Suprapubic skin (tissue), 4 donors: ENCODE data around the gene KCNB1. TPM values are rescaled to one million over a fixed set of nuclear protein-coding genes. Genes with fewer than 3 reads are reported as not detected.

Experiments used
- DNase-seq, 2 donors: peaks; one replicate each; pipeline ENCODE4 v3.0.0-alpha.2; 2019; ENCODE audit warnings: low spot score in 2 of 2
- H3K27ac ChIP-seq: fragments of 200-600 bp; sonication (generic); one replicate; pipeline ENCODE4 v1.5.1; 2019
- H3K27me3 ChIP-seq: fragments of 200-600 bp; sonication (generic); one replicate; pipeline ENCODE4 v1.5.1; 2019
- H3K36me3 ChIP-seq: fragments of 200-600 bp; sonication (generic); one replicate; pipeline ENCODE4 v1.5.1; 2019
- H3K4me1 ChIP-seq: fragments of 200-600 bp; sonication (generic); one replicate; pipeline ENCODE4 v1.5.1; 2019
- H3K4me3 ChIP-seq: fragments of 200-600 bp; sonication (generic); one replicate; pipeline ENCODE4 v1.5.1; 2019; ENCODE audit warnings: mild to moderate bottlenecking
- H3K9me3 ChIP-seq: fragments of 200-600 bp; sonication (generic); one replicate; pipeline ENCODE4 v1.5.1; 2019
- CTCF ChIP-seq, 2 donors: fragments of 200-600 bp in 1 of 2; fragments of 450-650 bp in 1 of 2; sonication (generic) in 1 of 2; IDR thresholded peaks; one replicate each; pipeline ENCODE4 v1.5.1; 2016 to 2019; ENCODE audit warnings: antibody characterized with exemption in 2 of 2, mild to moderate bottlenecking in 1 of 2, moderate library complexity in 1 of 2
- EP300 ChIP-seq: sonication (generic); formaldehyde crosslinking; IDR thresholded peaks from one replicate; pipeline ENCODE4 v1.6.1; 2017; ENCODE audit warnings: antibody characterized with exemption
- POLR2A ChIP-seq, 2 donors: fragments of 450-650 bp; IDR thresholded peaks; one replicate each; pipeline ENCODE4 v1.6.1; 2017; ENCODE audit warnings: antibody characterized with exemption in 2 of 2, mild to moderate bottlenecking in 2 of 2, moderate library complexity in 2 of 2
- POLR2AphosphoS5 ChIP-seq, 3 donors: sonication (generic); formaldehyde crosslinking; IDR thresholded peaks; one replicate each; pipeline ENCODE4 v1.6.1; 2017; ENCODE audit warnings: antibody characterized with exemption in 3 of 3
- whole genome bisulfite sequencing: methylation state at CpG from one replicate; pipeline ENCODE4 v1.1.5; 2018; 5-methylcytosine and 5-hydroxymethylcytosine counted together
- total RNA-seq, 4 donors: library from RNA; depleted of rRNA; stranded (reverse); fragments of >200 nt; gene quantifications; one replicate each; pipeline ENCODE4 v1.1.0, GENCODE V29; 2016

KCNB1 gene
- total RNA-seq, 4 donors from 2014 or later = 0.91 to 4.0 (median 2.3) TPM

GRCh38 chr20:49408509-49409104 is 73.9 kb downstream of the KCNB1 start:
- Histone ChIP-seq H3K9me3 (no peaks in the 10 kb centered on the region), H3K4me3 (no peak overlapping the region), H3K4me1 (no peaks in the 10 kb centered on the region), H3K36me3 (no peaks in the 10 kb centered on the region), H3K27me3 (peaks cover 12% of the 10 kb centered on the region), H3K27ac (no peak overlapping the region)
- no peak for TF ChIP-seq POLR2A (IDR thresholded peaks at IDR 0.05)
- TF ChIP-seq POLR2AphosphoS5 (IDR thresholded peaks at IDR 0.05) = no peak
- no peak for TF ChIP-seq EP300
- no peak for TF ChIP-seq CTCF (IDR thresholded peaks at IDR 0.05)
- WGBS = 91% methylated on average over 8 of the region's 11 CpGs
- no peak for DNase-seq

- 88% methylated on average over 9 of the region's 9 CpGs for WGBS
- H3K27me3 ChIP-seq = no peaks in the 10 kb centered on the region
- TF ChIP-seq CTCF (IDR thresholded peaks at IDR 0.05) = no peak
- H3K9me3 ChIP-seq = no peaks in the 10 kb centered on the region
- no peak overlapping the region for H3K4me3 ChIP-seq
- no peaks in the 10 kb centered on the region for H3K4me1 ChIP-seq
- no peaks in the 10 kb centered on the region for H3K36me3 ChIP-seq
- no peak for DNase-seq
- H3K27ac ChIP-seq = no peak overlapping the region
Observed at GRCh38 chr20:49406666-49407065, 75.8 kb downstream of the KCNB1 start.

- TF ChIP-seq EP300 = no peak
- TF ChIP-seq POLR2A (IDR thresholded peaks at IDR 0.05) = no peak
- TF ChIP-seq POLR2AphosphoS5 (IDR thresholded peaks at IDR 0.05) = no peak
- TF ChIP-seq CTCF (IDR thresholded peaks at IDR 0.05) = no peak
- no peaks in the 10 kb centered on the region for H3K4me1 ChIP-seq
- 85% methylated on average over 5 of the region's 5 CpGs for WGBS
- H3K27me3 ChIP-seq = no peaks in the 10 kb centered on the region
- no peak overlapping the region for H3K27ac ChIP-seq
- no peak for DNase-seq
- no peak overlapping the region for H3K4me3 ChIP-seq
- H3K36me3 ChIP-seq = no peaks in the 10 kb centered on the region
- no peaks in the 10 kb centered on the region for H3K9me3 ChIP-seq
Observed at GRCh38 chr20:49405696-49406095, 76.8 kb downstream of the KCNB1 start.

GRCh38 chr20:49405062-49405683 is 77.3 kb downstream of the KCNB1 start:
- no peaks in the 10 kb centered on the region for H3K36me3 ChIP-seq
- peaks cover 5% of the 10 kb centered on the region for H3K4me1 ChIP-seq
- no peak overlapping the region for H3K4me3 ChIP-seq
- no peak for DNase-seq
- H3K27ac ChIP-seq = no peak overlapping the region
- no peaks in the 10 kb centered on the region for H3K9me3 ChIP-seq
- TF ChIP-seq EP300 = no peak
- no peaks in the 10 kb centered on the region for H3K27me3 ChIP-seq
- WGBS = 52% methylated on average over 8 of the region's 8 CpGs

- TF ChIP-seq POLR2AphosphoS5 (IDR thresholded peaks at IDR 0.05) (no peak), EP300 (no peak), CTCF (IDR thresholded peaks at IDR 0.05) (no peak), POLR2A (IDR thresholded peaks at IDR 0.05) (no peak)
- H3K4me1 ChIP-seq = peaks cover 12% of the 10 kb centered on the region
- WGBS = 93% methylated on average over 3 of the region's 3 CpGs
- no peak overlapping the region for H3K27ac ChIP-seq
- no peak for DNase-seq
- no peak overlapping the region for H3K4me3 ChIP-seq
- no peaks in the 10 kb centered on the region for H3K9me3 ChIP-seq
- H3K27me3 ChIP-seq = no peaks in the 10 kb centered on the region
- no peaks in the 10 kb centered on the region for H3K36me3 ChIP-seq
Observed at GRCh38 chr20:49404461-49404860, 78.0 kb downstream of the KCNB1 start.

- WGBS = 80% methylated on average over 9 of the region's 9 CpGs
- TF ChIP-seq POLR2A (IDR thresholded peaks at IDR 0.05) = no peak
- TF ChIP-seq EP300 = no peak
- TF ChIP-seq POLR2AphosphoS5 (IDR thresholded peaks at IDR 0.05) = no peak
- no peak for TF ChIP-seq CTCF (IDR thresholded peaks at IDR 0.05)
- no peaks in the 10 kb centered on the region for H3K9me3 ChIP-seq
- DNase-seq = no peak
- H3K27me3 ChIP-seq = no peaks in the 10 kb centered on the region
- H3K4me1 ChIP-seq = peaks cover 13% of the 10 kb centered on the region
- no peaks in the 10 kb centered on the region for H3K36me3 ChIP-seq
- no peak overlapping the region for H3K27ac ChIP-seq
- H3K4me3 ChIP-seq = no peak overlapping the region
Observed at GRCh38 chr20:49403911-49404310, 78.6 kb downstream of the KCNB1 start.
